ENCODE measurements around the gene SNAPC5.

GRCh38 chr15:66496951-66497501 is 536 bp downstream of the SNAPC5 start:
- TF ChIP-seq EP300 (IDR thresholded peaks at IDR 0.05) (no peak), POLR2A (IDR thresholded peaks at IDR 0.05) (no peak)
- TF ChIP-seq, protein P1, sequence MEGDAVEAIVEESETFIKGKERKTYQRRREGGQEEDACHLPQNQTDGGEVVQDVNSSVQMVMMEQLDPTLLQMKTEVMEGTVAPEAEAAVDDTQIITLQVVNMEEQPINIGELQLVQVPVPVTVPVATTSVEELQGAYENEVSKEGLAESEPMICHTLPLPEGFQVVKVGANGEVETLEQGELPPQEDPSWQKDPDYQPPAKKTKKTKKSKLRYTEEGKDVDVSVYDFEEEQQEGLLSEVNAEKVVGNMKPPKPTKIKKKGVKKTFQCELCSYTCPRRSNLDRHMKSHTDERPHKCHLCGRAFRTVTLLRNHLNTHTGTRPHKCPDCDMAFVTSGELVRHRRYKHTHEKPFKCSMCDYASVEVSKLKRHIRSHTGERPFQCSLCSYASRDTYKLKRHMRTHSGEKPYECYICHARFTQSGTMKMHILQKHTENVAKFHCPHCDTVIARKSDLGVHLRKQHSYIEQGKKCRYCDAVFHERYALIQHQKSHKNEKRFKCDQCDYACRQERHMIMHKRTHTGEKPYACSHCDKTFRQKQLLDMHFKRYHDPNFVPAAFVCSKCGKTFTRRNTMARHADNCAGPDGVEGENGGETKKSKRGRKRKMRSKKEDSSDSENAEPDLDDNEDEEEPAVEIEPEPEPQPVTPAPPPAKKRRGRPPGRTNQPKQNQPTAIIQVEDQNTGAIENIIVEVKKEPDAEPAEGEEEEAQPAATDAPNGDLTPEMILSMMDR (IDR thresholded peaks at IDR 0.05): no peak

All from gastroesophageal sphincter (tissue), 3 donors.